Thyroid gland (tissue), 4 donors: ENCODE data around the gene CACNA1S. TPM values are rescaled to one million over a fixed set of nuclear protein-coding genes. Genes with fewer than 3 reads are reported as not detected.

Source experiments
- DNase-seq, 2 donors: peaks; one replicate each; pipeline ENCODE4 v3.0.0-alpha.2; 2019
- H3K27ac ChIP-seq, 3 donors: fragments of 200-600 bp; sonication (generic); 1 replicate in 2 of 3; 2 replicates in 1 of 3; pipeline ENCODE4 v1.5.1; 2016 to 2019; ENCODE audit warnings: mild to moderate bottlenecking in 1 of 3, moderate library complexity in 1 of 3
- H3K27me3 ChIP-seq: fragments of 200-600 bp; sonication (generic); one replicate; pipeline ENCODE4 v1.5.1; 2019
- H3K36me3 ChIP-seq, 2 donors: fragments of 200-600 bp; sonication (generic); one replicate each; pipeline ENCODE4 v1.5.1; 2016 to 2019
- H3K4me1 ChIP-seq, 2 donors: fragments of 200-600 bp; sonication (generic); one replicate each; pipeline ENCODE4 v1.5.1; 2017 to 2019
- H3K4me3 ChIP-seq, 3 donors: fragments of 200-600 bp; sonication (generic); replicated peaks in 1 of 3; 1 replicate in 2 of 3; 2 replicates in 1 of 3; pipeline ENCODE4 v1.5.1; 2016; ENCODE audit warnings: mild to moderate bottlenecking in 1 of 3
- H3K9me3 ChIP-seq: fragments of 200-600 bp; sonication (generic); one replicate; pipeline ENCODE4 v1.5.1; 2017
- POLR2A ChIP-seq, 2 donors: fragments of 450-650 bp; IDR thresholded peaks; one replicate each; pipeline ENCODE4 v1.6.1; 2017; ENCODE audit warnings: antibody characterized with exemption in 2 of 2, mild to moderate bottlenecking in 2 of 2, moderate library complexity in 1 of 2
- WGBS, 2 donors: methylation state at CpG; one replicate each; pipeline ENCODE4 v1.1.5; 2017; 5-methylcytosine and 5-hydroxymethylcytosine counted together
- intact Hi-C: fragments of 100-400 bp; cut with DNase I; formaldehyde crosslinking; loops from one replicate; pipeline ENCODE4 v1.15.1; 2023
- total RNA-seq, 4 donors: library from RNA; depleted of rRNA; stranded (reverse); fragments of >200 nt; gene quantifications; one replicate each; pipeline ENCODE4 v1.2.3, GENCODE V29; 2016
- TF ChIP-seq, protein P1 (sequence below), 6 experiments: fragments of 200-600 bp in 3 of 6; fragments of 450-650 bp in 3 of 6; sonication (generic) in 3 of 6; IDR thresholded peaks; one replicate each; pipeline ENCODE4 v1.5.1; 2016 to 2019; ENCODE audit warnings: antibody characterized with exemption in 6 of 6, mild to moderate bottlenecking in 2 of 6, inconsistent platforms in 1 of 6, moderate library complexity in 1 of 6

CACNA1S gene
- total RNA-seq, 4 donors from 2014 or later, result not detected

DNA sequence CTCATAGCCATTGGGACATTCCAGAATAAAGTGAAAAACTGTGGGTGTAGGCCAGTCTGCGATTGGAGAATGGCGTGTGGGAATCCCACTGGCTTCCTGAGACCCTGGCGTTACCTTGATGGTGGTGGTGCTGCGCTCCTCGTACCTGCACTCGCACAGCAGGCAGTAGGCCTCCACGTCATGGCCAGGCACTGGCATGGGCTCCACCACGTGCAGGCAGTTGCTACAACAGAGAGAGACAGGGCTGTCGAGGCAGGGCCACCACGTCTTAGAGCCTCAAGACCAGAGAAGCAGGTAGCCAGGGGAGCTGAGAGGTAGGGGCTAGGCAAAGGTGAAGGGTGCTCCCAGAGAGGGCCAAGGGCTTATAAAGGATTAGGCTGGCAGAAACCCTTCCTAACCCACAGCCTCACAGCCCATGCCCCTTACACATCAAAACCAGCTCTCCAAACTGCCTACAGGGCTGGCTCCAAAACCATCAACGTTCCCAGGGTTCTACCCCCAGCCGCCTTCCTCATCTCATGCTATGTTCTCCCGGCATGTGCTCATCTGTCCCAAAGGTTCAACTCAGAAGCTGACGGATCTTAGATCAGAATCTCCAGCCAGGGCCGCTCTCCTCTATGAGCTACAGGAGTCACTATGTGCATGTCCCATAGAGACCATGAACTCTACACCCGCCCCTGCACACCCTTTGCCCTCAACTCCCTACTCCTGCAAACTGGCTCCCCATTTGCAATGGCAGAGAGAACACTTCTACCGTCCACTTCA lies 34.6 kb upstream of the CACNA1S start:
- 90 to 93% methylated on average over 16 of the region's 17 CpGs for WGBS, 2 donors
- H3K36me3 ChIP-seq, result peaks cover 21 to 52% of the 10 kb centered on the region in 2 donors
- intact Hi-C loops, result loop anchor here (5.0 kb wide), 1 partner anchor 35 kb away; no protein-coding TSS in a partner anchor

DNA sequence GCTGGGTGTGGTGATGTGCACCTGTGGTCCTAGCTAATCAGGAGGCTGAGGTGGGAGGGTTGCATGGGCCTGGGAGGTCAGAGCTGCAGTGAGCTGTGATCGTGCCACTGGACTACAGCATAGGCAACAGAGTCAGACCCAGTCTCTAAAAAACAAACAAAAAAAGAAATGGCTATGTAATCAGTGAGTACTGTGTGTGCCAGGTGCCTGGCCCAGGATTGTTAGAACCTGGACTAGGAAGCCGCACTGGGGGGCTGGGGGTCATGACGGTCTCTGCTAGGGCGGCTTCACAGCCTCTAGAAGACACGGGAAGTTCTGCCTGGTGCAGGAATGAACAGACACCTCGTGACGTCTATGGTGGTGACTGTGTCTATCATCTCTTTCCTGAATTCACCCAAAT lies 33.6 kb upstream of the CACNA1S start:
- Histone ChIP-seq H3K4me3 (no peak overlapping the region), H3K27me3 (no peaks in the 10 kb centered on the region), H3K4me1 (peaks cover 0 to 9% of the 10 kb centered on the region in 2 donors), H3K36me3 (peaks cover 21 to 51% of the 10 kb centered on the region in 2 donors), H3K27ac (no peak overlapping the region), H3K9me3 (no peaks in the 10 kb centered on the region)
- no peak for DNase-seq
- TF ChIP-seq, protein P1, sequence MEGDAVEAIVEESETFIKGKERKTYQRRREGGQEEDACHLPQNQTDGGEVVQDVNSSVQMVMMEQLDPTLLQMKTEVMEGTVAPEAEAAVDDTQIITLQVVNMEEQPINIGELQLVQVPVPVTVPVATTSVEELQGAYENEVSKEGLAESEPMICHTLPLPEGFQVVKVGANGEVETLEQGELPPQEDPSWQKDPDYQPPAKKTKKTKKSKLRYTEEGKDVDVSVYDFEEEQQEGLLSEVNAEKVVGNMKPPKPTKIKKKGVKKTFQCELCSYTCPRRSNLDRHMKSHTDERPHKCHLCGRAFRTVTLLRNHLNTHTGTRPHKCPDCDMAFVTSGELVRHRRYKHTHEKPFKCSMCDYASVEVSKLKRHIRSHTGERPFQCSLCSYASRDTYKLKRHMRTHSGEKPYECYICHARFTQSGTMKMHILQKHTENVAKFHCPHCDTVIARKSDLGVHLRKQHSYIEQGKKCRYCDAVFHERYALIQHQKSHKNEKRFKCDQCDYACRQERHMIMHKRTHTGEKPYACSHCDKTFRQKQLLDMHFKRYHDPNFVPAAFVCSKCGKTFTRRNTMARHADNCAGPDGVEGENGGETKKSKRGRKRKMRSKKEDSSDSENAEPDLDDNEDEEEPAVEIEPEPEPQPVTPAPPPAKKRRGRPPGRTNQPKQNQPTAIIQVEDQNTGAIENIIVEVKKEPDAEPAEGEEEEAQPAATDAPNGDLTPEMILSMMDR (IDR thresholded peaks at IDR 0.05), result no peak
- TF ChIP-seq POLR2A (IDR thresholded peaks at IDR 0.05), result no peak
- intact Hi-C loops, result loop anchor here (5.0 kb wide), 1 partner anchor 36 kb away; no protein-coding TSS in a partner anchor
- WGBS, 2 donors, result 87 to 98% methylated on average over 7 of the region's 7 CpGs

More for the DNA sequence above, 34.6 kb upstream of the CACNA1S start:
- no peak overlapping the region for H3K4me3 ChIP-seq
- H3K4me1 ChIP-seq, result peaks cover 0 to 9% of the 10 kb centered on the region in 2 donors
- DNase-seq, result no peak
- no peaks in the 10 kb centered on the region for H3K27me3 ChIP-seq
- TF ChIP-seq POLR2A (IDR thresholded peaks at IDR 0.05), result no peak
- TF ChIP-seq, protein P1 (IDR thresholded peaks at IDR 0.05), result no peak
- H3K27ac ChIP-seq, result no peak overlapping the region
- no peaks in the 10 kb centered on the region for H3K9me3 ChIP-seq

DNA sequence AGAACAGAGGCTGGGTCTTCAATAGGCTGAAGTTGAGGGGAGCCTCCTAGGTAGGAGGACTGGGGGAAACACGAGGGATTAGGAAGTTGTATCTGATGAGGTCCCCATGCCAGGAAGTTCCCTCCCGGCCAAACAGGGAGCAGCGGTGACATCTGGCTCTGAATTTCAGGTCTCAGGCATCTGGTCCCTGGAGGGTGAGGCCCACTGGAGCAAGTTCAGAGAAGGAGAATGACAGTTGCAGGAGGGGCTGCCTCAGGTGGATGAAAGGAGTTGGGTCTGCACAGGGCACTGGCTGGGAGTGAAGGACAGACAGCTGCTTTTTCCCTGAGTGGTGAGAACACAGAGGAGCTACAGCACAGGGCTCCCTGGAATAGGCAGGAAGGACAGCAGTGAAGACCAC lies 32.9 kb upstream of the CACNA1S start:
- intact Hi-C loops, result loop anchor here (5.0 kb wide), 1 partner anchor 37 kb away; no protein-coding TSS in a partner anchor
- WGBS, 2 donors, result 89 to 92% methylated on average over 3 of the region's 3 CpGs
- Histone ChIP-seq H3K27ac (no peak overlapping the region), H3K4me1 (peaks cover 0 to 9% of the 10 kb centered on the region in 2 donors), H3K9me3 (no peaks in the 10 kb centered on the region), H3K4me3 (no peak overlapping the region), H3K27me3 (no peaks in the 10 kb centered on the region), H3K36me3 (peaks cover 21 to 51% of the 10 kb centered on the region in 2 donors)
- no peak for TF ChIP-seq POLR2A (IDR thresholded peaks at IDR 0.05)
- TF ChIP-seq, protein P1 (IDR thresholded peaks at IDR 0.05), result no peak
- no peak for DNase-seq

DNA sequence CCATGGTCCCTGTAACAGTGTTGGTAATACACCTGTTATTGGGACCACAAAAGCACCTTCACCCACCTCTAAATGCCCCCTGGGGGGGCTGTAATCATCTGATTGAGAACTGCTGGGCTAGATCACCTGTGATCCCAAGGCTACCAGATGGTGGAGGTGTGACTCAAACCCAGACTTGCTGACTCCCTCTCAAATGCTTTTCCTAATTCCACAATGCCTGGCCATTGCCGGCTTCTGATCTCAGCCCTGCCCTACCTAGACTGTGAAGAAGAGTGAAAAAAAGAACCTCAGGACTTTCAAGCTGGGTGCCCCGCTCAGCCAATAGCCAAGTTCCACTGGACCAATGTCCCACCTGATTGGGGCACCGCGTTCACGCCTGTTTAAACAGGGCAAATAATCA lies 32.5 kb upstream of the CACNA1S start:
- no peak for DNase-seq
- 76 to 85% methylated on average over 5 of the region's 5 CpGs for WGBS, 2 donors
- Histone ChIP-seq H3K27me3 (no peaks in the 10 kb centered on the region), H3K4me3 (no peak overlapping the region), H3K9me3 (no peaks in the 10 kb centered on the region), H3K4me1 (peaks cover 0 to 9% of the 10 kb centered on the region in 2 donors), H3K27ac (no peak overlapping the region), H3K36me3 (peaks cover 21 to 51% of the 10 kb centered on the region in 2 donors)
- intact Hi-C loops, result loop anchor here (5.0 kb wide), 1 partner anchor 38 kb away; no protein-coding TSS in a partner anchor
- TF ChIP-seq, protein P1 (IDR thresholded peaks at IDR 0.05), result no peak
- no peak for TF ChIP-seq POLR2A (IDR thresholded peaks at IDR 0.05)
